HepG2 (cell line): ENCODE measurements around the gene MEGF11.

Source experiments
- ELF1 ChIP-seq: sonication (generic); formaldehyde crosslinking; IDR thresholded peaks from 2 replicates; pipeline ENCODE4 v1.4.0; 2020; ENCODE audit warnings: missing genetic modification reagents
- HBP1 ChIP-seq: IDR thresholded peaks from 2 replicates; pipeline ENCODE4 v1.6.1; 2016; ENCODE audit warnings: low read depth, control low read depth
- IKZF1 ChIP-seq: fragments of 450-650 bp; IDR thresholded peaks from 2 replicates; pipeline ENCODE4 v1.7.1; 2016
- KLF9 ChIP-seq: IDR thresholded peaks from 2 replicates; pipeline ENCODE4 v1.6.1; 2016; ENCODE audit warnings: low read depth
- MYC ChIP-seq: sonication (generic); formaldehyde crosslinking; IDR thresholded peaks from 2 replicates; pipeline ENCODE4 v1.9.0; 2021; ENCODE audit warnings: missing genetic modification reagents, borderline replicate concordance
- POLR2A ChIP-seq, 2 experiments: IDR thresholded peaks; 2 replicates each; pipeline ENCODE4 v1.6.1; 2011; ENCODE audit warnings: low read depth in 2 of 2, low read length in 2 of 2, mild to moderate bottlenecking in 1 of 2, moderate library complexity in 1 of 2; ENCODE audit not compliant: insufficient read depth in 1 of 2
- TARDBP ChIP-seq: sonication (generic); formaldehyde crosslinking; IDR thresholded peaks from 2 replicates; pipeline ENCODE4 v1.8.0; 2022; ENCODE audit warnings: mild to moderate bottlenecking, missing genetic modification reagents
- TF ChIP-seq, protein P1 (sequence below): sonication (generic); formaldehyde crosslinking; IDR thresholded peaks from 2 replicates; pipeline ENCODE4 v1.5.0; 2020; ENCODE audit warnings: mild to moderate bottlenecking, missing genetic modification reagents, moderate library complexity

GRCh38 chr15:65920825-65921309 is 332.7 kb downstream of the MEGF11 start:
- TF ChIP-seq HBP1 (CRISPR knock-in tag), result no peak
- no peak for TF ChIP-seq MYC (CRISPR knock-in tag)
- TF ChIP-seq ELF1 (CRISPR knock-in tag), result no peak
- TF ChIP-seq, protein P1, sequence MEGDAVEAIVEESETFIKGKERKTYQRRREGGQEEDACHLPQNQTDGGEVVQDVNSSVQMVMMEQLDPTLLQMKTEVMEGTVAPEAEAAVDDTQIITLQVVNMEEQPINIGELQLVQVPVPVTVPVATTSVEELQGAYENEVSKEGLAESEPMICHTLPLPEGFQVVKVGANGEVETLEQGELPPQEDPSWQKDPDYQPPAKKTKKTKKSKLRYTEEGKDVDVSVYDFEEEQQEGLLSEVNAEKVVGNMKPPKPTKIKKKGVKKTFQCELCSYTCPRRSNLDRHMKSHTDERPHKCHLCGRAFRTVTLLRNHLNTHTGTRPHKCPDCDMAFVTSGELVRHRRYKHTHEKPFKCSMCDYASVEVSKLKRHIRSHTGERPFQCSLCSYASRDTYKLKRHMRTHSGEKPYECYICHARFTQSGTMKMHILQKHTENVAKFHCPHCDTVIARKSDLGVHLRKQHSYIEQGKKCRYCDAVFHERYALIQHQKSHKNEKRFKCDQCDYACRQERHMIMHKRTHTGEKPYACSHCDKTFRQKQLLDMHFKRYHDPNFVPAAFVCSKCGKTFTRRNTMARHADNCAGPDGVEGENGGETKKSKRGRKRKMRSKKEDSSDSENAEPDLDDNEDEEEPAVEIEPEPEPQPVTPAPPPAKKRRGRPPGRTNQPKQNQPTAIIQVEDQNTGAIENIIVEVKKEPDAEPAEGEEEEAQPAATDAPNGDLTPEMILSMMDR (CRISPR knock-in tag), result no peak
- no peak for TF ChIP-seq KLF9 (CRISPR knock-in tag)
- TF ChIP-seq POLR2A (IDR thresholded peaks at IDR 0.05; ENCODE audit: insufficient read depth in 1 of 2, low read depth in 2 of 2, low read length in 2 of 2), result no peak
- no peak for TF ChIP-seq IKZF1
- no peak for TF ChIP-seq TARDBP
